Suppressor macrophage (primary cell): ENCODE results near the gene MCF2L2.

Experiments used
- DNase-seq, 4 experiments: peaks; one replicate each; pipeline ENCODE4 v3.0.0-alpha.2; 2020 to 2022

MCF2L2 gene

GRCh38 chr3:183159333-183159732 is 269.1 kb downstream of the MCF2L2 start:
- peak; percentile 29 to 59 (median 42) for DNase-seq

GRCh38 chr3:183158551-183159006 is 269.8 kb downstream of the MCF2L2 start:
- peak; percentile 72 to 91 (median 82) for DNase-seq

- peak; percentile 19 to 64 (median 33) for DNase-seq
Observed at GRCh38 chr3:183158113-183158512, 270.3 kb downstream of the MCF2L2 start.

GRCh38 chr3:183156266-183156665 is 272.2 kb downstream of the MCF2L2 start:
- no peak for DNase-seq

DNA sequence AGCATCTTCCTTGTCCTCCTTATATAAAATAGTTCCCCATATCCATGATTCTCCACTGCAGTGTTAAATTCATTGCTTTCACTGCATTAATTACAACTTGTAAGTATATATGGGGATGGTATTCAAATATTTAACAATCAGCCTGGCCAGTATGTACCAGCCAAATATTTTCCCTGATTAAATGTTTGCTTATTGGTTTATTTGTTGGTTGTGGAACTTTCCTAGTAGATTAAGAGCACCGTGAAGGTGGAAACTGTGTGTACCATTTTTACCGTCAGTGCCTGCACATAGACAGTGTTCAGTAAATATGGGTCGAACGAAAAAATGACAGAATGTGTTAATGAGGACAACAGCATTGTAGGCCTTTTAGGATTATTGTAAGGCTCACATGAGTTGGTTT is 272.9 kb downstream of the MCF2L2 start:
- DNase-seq: no peak

- no peak for DNase-seq
Observed at GRCh38 chr3:183153210-183153950, 275.0 kb downstream of the MCF2L2 start.

GRCh38 chr3:183151821-183152351 is 276.5 kb downstream of the MCF2L2 start:
- DNase-seq: peak; percentile 28 to 61 (median 48)

DNA sequence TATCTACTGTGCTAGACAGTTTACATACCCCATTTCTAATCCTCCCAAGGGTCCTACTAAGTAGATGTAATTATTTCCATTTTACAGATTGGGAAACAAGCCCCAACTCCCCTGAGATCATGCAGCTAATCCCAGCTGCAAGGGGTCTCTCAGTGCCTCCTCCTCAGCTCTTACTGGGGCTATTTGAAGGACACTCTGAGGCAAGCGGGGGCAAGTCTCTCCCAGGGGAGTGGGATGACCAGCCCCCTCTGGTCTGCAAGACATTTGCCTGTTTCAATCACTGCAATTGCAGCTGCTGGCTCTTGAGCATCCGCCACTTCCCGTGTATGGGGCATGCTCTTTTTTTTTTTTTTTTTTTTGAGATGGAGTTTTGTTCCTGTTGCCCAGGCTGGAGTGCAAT is 277.3 kb downstream of the MCF2L2 start:
- no peak for DNase-seq

GRCh38 chr3:183149915-183150750 is 278.3 kb downstream of the MCF2L2 start:
- DNase-seq: peak in 3 of 4 experiments; percentile 30 to 45 (median 30)

DNA sequence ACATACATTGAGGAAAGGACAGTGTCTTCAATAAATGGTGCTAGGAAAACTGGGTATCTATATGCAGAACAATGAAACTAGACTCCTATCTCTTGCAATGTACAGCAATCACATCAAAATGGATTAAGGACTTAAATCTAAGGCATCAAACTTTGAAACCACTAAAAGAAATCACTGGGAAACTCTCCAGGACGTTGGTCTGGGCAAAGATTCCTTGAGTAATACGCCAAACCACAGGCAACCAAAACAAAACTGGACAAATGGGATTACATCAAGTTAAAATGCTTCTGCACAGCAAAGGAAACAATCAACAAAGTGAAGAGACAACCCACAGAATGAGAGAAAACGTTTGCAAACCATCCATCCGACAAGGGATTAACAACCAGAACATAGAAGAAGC is 280.4 kb downstream of the MCF2L2 start:
- no peak for DNase-seq

DNA sequence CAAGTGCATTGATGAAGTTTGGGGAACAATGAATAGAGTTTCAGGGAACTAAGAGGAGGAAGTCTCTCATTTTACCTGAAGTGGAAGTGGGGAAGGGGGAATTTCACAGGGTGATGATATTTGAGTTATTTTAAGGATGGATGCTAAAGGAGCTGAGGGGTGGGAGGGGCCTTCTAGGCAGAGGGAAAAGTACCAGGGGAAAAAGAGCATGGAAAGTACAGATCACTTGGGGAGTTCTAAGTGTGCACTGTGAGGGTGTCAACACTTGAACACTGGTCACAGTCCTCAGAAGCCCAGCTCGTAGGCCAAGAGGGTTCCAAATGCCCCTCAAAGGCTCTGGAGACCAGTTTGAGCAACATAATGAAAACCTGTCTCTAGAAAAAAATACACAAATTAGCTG is 284.1 kb downstream of the MCF2L2 start:
- no peak for DNase-seq

- no peak for DNase-seq
Observed at GRCh38 chr3:183142199-183142598, 286.2 kb downstream of the MCF2L2 start.

GRCh38 chr3:183134844-183135243 is 293.6 kb downstream of the MCF2L2 start:
- no peak for DNase-seq

- DNase-seq: no peak
Observed at GRCh38 chr3:183132409-183132808, 296.0 kb downstream of the MCF2L2 start.

DNA sequence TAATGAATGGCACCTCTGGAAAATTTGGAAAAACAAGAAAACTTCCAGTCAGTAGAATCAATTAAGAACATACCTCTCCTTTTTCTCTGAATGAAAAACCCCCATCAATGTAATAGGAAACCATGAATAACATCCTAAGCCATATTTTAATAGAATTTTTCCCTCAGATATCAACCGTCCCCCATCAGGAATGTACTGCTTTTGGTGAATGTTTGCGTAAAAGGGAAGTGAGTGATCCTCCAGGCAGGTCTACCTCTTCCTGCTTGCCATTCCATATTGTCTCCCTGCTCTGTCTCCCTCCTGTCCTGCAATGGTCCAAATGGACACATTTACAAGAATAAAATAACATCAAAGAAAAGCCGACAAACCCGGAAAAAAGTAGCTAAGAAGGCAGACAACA is 296.7 kb downstream of the MCF2L2 start:
- DNase-seq: no peak

- DNase-seq: peak in 1 of 4 experiments; percentile 10
Observed at GRCh38 chr3:183131186-183131725, 297.2 kb downstream of the MCF2L2 start.

DNA sequence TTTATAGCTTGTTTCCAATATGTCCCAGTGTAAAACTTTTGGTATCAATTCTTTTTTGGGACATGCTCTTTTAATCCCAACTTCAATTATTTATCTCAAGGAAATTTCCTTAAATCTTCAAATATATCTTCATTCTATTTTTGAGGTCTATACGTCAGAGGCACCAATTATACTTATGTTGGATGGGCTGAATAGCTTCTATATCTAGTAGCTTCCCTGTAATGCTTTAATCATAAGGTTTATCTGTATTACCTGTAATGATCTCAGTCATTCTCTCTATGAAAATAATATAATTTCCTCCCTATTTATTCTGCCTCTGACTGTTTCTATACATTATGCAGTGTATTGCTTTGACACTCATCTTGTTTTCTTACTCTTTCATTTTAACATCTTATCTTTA is 299.2 kb downstream of the MCF2L2 start:
- DNase-seq: peak in 1 of 4 experiments; percentile 22

DNA sequence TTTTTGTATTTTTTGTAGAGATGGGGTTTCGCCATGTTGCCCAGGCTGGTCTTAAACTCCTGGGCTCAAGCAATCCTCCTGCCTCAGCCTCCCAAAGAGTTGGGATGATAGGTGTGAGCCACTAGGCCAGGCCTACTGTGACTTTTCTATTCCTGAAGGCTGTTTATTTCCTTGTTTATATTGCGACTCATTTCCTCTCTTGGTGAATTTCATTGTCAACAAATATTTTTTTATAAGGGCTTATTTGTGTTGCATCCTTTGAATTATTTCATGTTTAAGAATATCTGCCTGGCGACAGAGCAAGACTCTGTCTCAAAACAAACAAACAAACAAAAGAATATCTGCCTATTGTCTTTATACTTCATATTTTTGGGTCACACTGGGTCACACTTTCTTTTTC is 299.7 kb downstream of the MCF2L2 start:
- no peak for DNase-seq
